Measurements from ENCODE around the gene PLD6. TPM values are rescaled to one million over a fixed set of nuclear protein-coding genes. Genes with fewer than 3 reads are reported as not detected.
"Not testable (repeated sequence)": the region's sequence is repeated elsewhere in the genome, so short reads cannot be mapped to it uniquely, and the experiment has no call there.

The PLD6 gene
- polyA plus RNA-seq, 12 donors = 3.0 to 5.5 (median 4.2) TPM; not detected in 1

DNA sequence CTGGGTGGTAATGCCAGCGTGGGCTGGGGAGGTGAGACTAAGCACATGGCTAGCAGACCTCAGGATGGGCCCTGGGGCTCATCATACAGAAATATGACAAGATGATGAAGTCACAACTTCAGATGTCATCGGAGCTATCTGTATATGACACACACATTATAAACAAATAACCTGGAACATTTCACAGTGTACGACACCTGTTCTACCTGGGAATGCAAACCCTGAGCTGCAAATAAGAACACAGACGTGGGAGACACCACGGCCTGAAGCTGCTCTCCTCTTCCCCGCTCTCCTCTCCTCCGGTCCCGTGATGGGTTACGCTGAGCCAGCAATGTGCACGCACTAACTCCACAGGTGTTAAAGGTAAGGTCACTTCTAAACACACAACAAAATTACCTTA, 4.9 kb downstream of the PLD6 start:
- no peak for DNase-seq

DNA sequence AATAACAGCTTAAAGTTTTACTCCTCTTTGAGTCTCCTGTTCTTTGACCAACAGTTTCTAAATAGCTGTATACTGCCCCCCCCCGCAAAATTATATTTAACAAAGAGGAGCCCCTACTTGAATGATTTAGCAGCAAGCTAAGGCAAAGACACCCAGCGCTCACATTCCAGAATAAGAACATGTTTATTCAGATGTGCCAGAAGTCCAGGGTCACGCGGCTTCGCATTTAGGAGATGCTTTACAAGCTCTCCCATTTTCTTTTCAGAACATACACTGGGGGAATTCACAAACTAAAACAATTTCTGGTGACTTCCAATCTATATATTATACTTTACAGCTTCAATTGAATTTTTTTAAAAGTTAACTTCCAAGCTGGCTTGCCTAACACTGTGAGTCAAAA, 5.3 kb downstream of the PLD6 start:
- DNase-seq = no peak

DNA sequence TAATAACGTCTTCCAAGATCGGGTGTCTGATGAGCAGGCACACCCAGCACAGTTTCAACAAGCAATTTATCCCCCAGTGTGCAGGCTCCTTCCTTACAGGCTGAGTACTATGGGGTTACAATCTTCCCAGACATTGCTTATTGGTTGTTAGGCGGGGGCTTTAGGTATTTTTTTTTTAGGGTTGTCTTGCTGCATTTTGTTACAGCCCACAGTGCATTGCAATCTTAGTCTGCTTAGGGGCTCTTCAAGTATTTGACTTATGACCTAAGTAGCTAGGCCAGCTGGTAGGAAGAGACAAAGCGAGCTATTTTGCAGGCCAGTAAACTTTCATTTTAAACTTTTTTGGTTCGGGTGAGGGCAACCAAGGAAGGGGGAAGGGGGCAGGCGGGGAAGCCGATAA, 5.8 kb downstream of the PLD6 start:
- no peak for DNase-seq

- no peak for DNase-seq
Measured at GRCh38 chr17:17198281-17198680, 7.9 kb downstream of the PLD6 start.

- no peak for DNase-seq
Measured at GRCh38 chr17:17196776-17197175, 9.4 kb downstream of the PLD6 start.

- not testable (repeated sequence) for DNase-seq
Measured at GRCh38 chr17:17195466-17195865, 10.7 kb downstream of the PLD6 start.

GRCh38 chr17:17191961-17192381, 14.2 kb downstream of the PLD6 start:
- DNase-seq = no peak

DNA sequence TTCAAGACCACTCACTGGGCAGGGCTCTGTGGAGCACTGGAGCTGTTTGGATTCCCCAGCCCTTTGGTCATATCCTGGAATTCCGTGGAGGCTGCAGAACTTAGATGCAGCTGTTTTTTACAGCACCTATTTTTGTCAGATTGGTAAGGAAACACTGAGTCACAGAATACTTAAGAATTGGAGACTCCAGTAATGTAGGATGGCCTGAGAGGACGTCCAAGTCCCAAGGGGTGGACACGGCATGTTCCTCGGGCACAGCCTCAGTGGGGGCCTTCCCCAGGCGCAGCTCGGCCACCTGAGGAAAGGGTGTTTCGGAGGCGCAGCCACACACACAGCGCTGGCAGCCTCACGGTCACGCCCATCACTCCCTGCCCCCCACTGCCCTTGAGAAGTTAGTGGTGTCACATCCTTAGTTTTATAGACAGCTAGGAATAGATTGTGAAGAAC, 14.8 kb downstream of the PLD6 start:
- DNase-seq = no peak

- DNase-seq = no peak
Measured at GRCh38 chr17:17190188-17190587, 15.9 kb downstream of the PLD6 start.

DNA sequence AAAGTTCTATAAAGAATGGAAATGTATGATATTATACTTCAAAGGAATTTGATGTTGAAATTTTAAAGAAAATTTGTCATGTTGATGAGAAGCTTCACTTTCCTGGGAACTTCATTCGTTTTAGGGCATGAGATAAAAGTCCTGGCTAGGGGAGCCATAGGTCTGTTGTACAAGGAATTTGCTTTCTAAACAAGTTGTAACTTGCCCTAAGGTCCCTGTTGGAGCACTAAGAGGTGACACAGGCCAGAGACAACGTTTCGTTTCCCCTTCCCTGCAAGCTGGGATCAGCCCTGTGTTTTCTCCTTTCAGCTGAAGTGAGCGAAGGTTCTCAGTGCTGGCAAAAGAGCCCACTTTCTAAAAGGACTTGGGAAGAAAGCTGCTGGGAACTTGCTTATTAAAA, 16.6 kb downstream of the PLD6 start:
- DNase-seq = no peak

DNA sequence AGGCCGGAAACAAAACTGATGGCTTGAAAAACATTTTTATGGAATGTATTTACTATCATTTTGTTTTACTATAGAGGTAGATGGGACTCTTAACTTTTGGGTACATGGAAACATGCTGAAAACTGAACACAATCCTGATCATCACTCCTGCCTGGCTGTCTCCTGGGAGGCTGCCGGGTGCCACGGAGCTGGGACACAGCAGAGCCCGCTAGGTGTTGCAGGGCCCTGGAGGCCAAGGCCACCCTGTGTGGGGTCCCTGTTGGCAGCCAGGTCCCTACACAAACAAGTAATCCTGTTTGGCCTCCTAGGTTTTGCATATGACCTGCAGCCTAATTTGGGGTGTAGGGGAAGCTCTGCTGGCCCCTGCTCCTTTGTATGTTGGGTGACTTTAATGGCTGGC, 17.5 kb downstream of the PLD6 start:
- DNase-seq = no peak

GRCh38 chr17:17186551-17187505, 19.3 kb downstream of the PLD6 start:
- no peak for DNase-seq

DNA sequence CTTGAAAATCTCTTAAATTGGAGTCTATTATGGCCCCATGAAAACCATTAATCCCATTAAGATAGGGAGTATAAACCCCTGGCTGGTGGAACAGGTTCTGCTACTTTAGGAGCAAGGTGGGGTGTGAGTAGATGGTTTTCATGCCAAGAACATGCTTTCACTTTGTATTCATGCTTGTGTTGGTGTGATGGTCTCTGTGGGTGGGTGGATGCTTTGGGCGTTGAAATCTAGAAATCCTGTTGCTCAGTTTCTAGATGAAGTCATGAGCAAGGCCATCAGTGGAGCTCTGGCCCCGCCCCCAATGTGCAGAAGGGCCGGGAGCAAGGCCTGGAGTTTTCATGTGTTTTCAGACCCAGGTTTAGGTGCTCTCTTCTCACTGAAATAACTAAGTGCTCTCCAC, 20.1 kb downstream of the PLD6 start:
- DNase-seq = no peak

DNA sequence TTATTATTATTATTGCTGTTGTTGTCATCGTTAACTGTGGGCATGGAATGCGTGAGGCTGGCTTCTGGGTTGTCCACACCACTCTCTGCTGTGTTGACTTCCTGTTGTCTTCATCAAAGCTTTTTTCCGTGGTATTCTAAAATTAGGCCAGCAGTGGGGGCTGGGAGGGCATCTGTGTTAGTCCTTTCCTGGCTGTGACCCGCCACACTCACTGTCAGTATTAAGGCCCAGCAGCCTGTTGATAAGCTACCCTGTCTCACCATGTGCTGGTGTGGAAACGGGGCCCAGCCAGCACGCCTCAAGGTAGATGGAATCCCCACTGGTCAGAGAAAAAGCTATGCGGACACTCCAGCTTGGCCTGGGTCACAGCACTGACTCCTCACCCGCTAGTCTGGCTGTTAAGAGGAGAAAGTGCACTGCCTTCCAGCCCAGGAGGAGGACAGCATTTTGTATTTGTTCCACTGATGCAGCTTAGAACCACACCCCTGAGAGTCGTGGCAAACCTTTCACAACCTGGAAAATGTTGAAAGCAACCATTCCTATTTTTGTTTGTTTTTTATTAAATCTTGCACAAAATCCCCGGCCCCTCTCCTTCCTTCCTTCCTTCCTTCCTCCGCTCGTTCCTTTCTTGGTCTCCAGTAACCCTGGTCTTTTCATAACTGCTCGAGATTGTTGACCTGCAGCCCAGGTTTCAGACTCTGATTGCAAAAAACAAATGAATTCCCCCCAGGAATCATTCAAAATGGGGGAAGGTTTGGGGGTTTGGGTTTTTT, 21.0 kb downstream of the PLD6 start:
- DNase-seq = not testable (repeated sequence)

- DNase-seq = no peak
Measured at GRCh38 chr17:17183744-17184143, 22.4 kb downstream of the PLD6 start.

GRCh38 chr17:17182598-17183136, 23.5 kb downstream of the PLD6 start:
- DNase-seq = no peak

- peak; percentile 17 for DNase-seq
Measured at GRCh38 chr17:17181666-17182597, 24.2 kb downstream of the PLD6 start.

DNA sequence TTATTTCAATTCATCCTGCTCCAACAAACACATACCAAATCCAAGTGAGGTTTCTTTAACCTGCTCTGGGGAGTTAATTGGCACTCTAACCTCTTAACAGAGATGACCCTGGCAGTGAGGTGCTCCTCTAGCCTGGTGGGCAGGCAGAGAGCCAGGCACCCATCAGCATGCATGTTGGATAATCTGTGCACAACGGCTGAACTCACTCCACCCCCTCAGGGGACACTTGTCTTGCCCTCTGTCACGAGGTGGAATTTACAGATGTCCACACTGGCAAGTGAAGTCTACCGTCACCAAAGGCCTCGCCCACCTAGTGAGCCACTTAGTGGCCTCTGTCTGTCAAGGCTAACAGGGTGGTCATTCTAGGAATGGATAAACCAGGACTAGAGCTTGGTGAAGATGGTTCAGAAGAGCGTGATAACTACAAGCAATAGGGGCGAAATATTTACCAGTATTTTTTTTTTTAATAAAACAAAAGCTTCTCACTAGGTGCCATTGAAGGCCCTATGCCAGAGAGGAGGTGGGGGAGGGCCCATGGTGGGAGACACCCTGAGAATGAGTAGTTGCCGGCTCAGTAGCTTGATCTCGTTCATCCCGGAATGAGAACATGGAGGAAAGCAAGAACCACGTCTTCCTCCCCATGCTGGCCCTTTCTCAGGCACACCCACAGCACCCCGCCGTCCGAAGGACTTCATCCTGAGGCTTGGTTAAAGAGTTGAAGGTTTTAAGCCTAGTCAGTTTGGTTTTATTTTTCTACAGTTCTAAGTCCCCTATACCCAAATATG, 25.2 kb downstream of the PLD6 start:
- no peak for DNase-seq

GRCh38 chr17:17180141-17180603, 26.0 kb downstream of the PLD6 start:
- DNase-seq = no peak

DNA sequence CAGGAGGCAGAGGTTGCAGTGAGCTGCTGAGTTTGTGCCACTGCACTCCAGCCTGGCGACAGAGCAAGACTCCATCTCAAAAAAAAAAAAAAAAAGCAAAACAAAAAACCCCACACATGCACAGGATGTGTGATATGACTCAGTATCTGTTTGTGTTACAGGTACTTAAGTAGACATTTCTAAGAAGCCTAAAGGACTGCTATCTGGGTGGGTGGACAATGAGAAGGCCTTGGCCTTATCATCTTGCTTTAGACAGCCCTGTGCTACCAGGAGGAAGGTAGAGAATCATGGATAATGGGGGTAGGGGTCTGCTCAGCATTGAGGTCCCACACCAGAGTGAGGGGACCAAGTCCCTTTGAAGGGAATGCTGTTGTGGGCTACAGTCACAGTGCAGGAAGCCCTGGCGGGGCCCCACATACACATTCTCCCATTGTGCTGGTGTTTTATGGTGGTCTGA, 26.7 kb downstream of the PLD6 start:
- no peak for DNase-seq

Measured in muscle of arm (tissue), 12 donors.